Measurements from ENCODE around the gene PTPRD.

DNA sequence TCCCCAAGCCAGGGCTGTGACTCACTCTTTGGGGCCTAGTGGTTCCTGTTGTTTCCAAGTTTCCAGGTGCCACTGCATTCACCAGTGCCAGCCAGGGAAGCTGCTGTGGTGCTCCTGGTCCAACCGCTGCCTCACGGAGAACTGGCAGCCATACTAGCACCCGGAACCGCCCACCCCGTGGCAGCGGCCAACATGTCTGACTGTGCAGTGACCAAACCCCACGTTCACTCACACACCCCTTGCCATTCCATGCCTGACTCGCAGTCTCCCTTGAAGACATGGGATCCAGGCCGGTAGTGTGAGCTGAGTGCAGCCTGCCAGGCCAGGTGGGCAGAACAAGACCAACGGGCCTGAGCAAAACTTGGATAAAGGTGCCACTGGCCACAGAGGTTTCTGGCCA, 1968.2 kb downstream of the PTPRD start:
- TF ChIP-seq, protein P1, sequence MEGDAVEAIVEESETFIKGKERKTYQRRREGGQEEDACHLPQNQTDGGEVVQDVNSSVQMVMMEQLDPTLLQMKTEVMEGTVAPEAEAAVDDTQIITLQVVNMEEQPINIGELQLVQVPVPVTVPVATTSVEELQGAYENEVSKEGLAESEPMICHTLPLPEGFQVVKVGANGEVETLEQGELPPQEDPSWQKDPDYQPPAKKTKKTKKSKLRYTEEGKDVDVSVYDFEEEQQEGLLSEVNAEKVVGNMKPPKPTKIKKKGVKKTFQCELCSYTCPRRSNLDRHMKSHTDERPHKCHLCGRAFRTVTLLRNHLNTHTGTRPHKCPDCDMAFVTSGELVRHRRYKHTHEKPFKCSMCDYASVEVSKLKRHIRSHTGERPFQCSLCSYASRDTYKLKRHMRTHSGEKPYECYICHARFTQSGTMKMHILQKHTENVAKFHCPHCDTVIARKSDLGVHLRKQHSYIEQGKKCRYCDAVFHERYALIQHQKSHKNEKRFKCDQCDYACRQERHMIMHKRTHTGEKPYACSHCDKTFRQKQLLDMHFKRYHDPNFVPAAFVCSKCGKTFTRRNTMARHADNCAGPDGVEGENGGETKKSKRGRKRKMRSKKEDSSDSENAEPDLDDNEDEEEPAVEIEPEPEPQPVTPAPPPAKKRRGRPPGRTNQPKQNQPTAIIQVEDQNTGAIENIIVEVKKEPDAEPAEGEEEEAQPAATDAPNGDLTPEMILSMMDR (IDR thresholded peaks at IDR 0.05; ENCODE audit: insufficient read depth, low read length, poor library complexity, severe bottlenecking) = no peak
- no peak for TF ChIP-seq EZH2phosphoT487 (conservative IDR thresholded peaks at IDR 0.05; ENCODE audit: low read length)
